HG02571 (cell line): Measurements from ENCODE around the gene FAAP100.
"Not testable (repeated sequence)": the region's sequence is repeated elsewhere in the genome, so short reads cannot be mapped to it uniquely, and the experiment has no call there.

ENCODE experiments used
- ATAC-seq: cut with Tn5 transposase; IDR thresholded peaks from one replicate; pipeline ENCODE4 v1.9.1; 2021; ENCODE audit warnings: mild to moderate bottlenecking, moderate library complexity; ENCODE audit not compliant: unreplicated experiment

The FAAP100 gene

DNA sequence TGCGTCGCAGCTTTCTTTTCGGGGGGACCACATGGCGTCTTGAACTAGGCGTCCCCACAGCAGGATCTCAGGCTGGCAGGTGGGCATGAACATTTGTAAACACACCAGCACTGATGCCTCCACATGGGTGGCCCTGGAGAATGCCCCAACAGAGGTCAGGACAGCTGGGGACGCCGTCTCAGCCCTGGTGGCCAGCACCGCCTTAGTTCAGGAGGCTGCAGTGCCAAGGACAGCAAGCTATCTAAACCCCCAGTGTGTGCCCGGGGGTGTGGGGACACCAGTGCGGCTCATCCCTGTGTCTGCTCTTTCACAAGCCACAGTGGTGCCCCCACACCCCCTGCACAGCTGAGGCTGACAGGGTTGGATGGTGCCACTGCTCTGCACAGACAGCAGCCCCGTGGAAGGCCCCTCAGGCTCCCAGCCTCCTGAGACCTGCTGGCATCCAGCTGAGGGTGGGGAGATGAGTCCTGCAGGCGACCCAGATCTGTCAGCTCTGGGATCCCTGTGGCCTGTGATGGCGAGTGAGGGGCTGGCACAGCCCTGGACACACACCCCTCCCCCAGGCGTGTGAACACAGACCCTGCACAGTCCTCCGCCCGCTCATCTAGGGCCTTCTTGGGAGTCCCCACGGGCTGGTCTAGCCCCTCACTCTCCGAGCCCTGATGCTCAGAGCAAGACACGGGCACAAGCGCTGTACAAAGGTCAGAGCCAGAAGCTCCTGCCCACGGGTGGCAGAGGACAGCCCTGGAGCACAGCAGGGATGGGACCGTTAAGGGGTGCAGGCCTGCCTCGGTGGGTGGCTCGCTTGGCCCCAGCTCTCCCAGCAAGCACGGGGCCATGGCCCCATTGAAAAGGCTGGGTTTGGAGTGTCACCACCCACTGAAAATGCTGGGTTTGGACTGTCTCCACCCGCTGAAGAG, 13.2 kb downstream of the FAAP100 start:
- ATAC-seq, result no peak

- ATAC-seq, result no peak
Observed at GRCh38 chr17:81537856-81538555, 14.1 kb downstream of the FAAP100 start.

DNA sequence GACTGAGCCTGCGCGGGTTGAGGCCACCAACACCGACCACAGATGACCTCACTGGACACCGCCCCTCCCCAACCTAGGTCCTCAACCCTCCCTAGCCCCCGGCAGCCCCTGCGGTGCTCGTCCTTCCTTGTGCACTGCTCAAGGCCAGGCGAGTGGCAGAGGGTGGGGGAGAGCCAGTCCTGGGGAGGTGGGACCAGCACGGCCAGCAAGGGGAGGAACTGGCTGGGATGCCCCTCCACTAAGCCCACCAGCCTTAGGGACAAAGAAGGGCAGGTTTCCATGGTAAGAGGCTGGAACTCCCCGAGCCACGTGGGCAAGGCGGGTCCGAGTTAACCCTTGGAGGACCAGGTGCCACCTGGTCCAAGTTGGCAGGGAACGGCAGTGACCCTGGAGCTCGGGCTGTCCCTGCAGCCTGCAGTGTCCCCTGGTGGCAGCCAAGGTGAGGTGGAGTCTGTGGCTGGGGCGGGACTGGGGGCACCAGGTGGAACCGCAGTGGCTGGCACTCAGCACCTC, 14.8 kb downstream of the FAAP100 start:
- ATAC-seq, result no peak

DNA sequence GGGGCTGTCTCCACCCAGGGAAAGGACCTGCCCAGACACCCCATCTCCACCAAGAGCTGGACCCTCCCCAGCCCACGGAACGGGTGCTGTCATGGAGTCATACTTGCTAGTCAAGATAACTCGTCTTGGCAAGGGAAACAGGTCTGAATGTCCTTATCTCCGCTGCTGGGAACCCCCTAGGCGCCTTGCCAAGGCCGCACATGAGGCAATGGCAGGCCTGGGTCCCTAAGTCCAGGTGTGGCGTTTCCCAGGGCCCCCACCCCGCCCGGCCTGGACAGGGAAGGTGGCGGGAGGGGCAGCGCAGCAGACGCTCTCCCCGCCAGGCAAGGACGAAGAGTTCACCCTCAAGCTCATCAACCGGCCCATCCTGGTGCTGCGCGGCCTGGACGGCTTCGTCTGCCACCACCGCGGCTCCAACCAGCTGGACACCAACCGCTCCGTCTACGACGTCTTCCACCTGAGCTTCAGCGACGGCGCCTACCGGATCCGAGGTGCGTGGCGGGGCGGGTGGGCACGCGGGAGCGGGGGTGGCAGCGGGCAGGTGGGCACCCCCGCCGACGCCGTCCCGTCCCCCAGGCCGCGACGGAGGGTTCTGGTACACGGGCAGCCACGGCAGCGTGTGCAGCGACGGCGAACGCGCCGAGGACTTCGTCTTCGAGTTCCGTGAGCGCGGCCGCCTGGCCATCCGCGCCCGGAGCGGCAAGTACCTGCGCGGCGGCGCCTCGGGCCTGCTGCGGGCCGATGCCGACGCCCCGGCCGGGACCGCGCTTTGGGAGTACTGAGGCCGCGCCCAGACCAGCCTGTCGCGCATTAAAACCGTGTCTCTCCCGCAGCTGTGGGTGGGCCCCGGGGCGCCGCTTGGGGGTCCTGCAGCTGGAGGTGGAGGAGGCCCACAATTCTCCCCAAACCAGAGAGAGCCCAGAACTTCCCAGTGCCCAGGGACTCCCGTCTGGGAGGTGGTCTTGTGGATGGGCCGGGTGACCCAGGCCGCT, 15.6 kb downstream of the FAAP100 start:
- ATAC-seq, result no peak

GRCh38 chr17:81535480-81536298, 16.5 kb downstream of the FAAP100 start:
- ATAC-seq, result no peak

GRCh38 chr17:81535007-81535328, 17.2 kb downstream of the FAAP100 start:
- no peak for ATAC-seq

GRCh38 chr17:81534157-81535006, 17.8 kb downstream of the FAAP100 start:
- ATAC-seq, result no peak

- ATAC-seq, result no peak
Observed at GRCh38 chr17:81533339-81534141, 18.6 kb downstream of the FAAP100 start.

DNA sequence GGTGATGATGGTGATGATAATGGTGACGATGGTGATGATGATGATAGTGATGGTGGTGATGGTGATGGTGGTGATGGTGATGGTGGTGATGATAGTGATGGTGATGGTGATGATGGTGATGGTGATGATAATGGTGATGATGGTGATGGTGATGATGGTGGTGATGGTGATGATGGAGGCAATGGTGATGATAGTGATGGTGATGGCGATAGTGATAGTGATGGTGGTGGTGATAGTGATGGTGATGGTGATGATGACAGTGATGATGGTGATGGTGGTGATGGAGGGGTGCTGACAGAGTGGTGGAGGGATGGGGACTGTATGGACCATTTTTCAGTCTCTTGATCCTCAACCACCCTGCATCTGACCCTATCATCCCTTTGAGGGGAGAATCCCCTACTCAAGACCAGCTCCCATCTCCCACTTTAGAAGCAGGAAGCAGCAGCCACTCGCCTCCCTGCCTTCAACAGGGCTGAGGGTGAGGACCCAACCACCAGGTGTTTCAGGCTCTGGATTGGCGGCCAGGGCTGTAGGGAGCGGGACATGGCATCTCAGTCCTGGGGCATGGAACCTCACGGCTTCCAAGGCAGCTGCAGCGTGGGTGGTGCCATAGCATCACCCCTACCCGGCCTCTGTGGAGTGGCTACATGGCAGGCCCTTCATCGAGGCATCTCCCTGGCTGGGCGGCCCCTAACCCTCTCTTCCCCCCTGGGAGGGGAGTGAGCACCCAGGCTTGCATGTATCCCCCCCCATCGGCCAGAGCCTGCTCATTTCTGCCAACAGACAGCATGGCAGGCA, 19.5 kb downstream of the FAAP100 start:
- ATAC-seq, result no peak

DNA sequence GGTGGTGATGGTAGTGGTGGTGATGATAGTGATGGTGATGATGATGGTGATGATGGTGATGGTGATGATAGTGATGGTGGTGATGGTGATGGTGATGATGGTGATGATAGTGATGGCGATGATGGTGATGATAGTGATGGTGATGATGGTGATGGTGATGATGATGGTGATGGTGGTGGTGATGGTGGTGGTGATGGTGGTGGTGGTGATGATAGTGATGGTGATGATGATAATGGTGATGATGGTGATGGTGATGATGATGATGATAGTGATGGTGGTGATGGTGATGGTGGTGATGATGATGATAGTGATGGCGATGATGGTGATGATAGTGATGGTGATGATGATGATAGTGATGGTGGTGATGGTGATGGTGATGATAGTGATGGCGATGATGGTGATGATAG, 20.2 kb downstream of the FAAP100 start:
- ATAC-seq, result not testable (repeated sequence)

GRCh38 chr17:81531013-81531412, 21.1 kb downstream of the FAAP100 start:
- not testable (repeated sequence) for ATAC-seq

DNA sequence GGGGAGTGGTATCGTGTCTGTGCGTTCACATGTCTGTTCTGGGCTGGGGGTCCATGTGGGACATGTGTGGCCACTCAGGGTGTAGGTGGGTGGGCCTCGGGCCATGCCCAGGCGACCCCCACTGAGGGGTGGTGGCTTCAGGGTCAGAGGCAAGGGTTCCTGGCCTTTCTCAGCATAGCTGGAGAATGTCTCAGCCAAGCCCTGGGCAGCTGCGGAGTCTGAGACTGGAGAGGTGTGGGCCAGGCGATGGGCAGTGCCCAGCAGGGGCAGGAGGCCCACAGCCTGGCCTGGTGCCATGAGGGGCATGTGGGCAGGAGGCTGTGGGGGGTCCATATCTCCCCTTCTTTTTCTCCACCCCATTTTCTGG, 22.7 kb downstream of the FAAP100 start:
- no peak for ATAC-seq

DNA sequence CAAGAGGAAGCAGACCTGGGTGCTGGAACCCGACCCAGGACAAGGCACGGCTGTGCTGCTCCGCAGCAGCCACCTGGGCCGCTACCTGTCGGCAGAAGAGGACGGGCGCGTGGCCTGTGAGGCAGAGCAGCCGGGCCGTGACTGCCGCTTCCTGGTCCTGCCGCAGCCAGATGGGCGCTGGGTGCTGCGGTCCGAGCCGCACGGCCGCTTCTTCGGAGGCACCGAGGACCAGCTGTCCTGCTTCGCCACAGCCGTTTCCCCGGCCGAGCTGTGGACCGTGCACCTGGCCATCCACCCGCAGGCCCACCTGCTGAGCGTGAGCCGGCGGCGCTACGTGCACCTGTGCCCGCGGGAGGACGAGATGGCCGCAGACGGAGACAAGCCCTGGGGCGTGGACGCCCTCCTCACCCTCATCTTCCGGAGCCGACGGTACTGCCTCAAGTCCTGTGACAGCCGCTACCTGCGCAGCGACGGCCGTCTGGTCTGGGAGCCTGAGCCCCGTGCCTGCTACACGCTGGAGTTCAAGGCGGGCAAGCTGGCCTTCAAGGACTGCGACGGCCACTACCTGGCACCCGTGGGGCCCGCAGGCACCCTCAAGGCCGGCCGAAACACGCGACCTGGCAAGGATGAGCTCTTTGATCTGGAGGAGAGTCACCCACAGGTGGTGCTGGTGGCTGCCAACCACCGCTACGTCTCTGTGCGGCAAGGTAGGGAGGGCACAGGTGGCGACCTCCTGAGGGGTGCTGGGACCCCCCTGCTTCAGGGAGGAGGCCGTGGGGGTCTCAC, 23.3 kb downstream of the FAAP100 start:
- no peak for ATAC-seq

GRCh38 chr17:81528384-81528650, 23.8 kb downstream of the FAAP100 start:
- ATAC-seq, result no peak

GRCh38 chr17:81527591-81528383, 24.4 kb downstream of the FAAP100 start, which contains the start of gene FSCN2:
Gene FSCN2 (plus strand): TSS chr17:81528377. CDS start chr17:81528532, 155 bp downstream.
- ATAC-seq, result no peak
